ENCODE results near the gene MFSD12.

MFSD12 gene

GRCh38 chr19:3555653-3556422, 1.5 kb downstream of the MFSD12 start:
- ATAC-seq: no peak
- TF ChIP-seq ISL1 (CRISPR knock-in tag; IDR thresholded peaks at IDR 0.05) (no peak), ZNF8 (CRISPR knock-in tag; IDR thresholded peaks at IDR 0.05) (no peak), OSR1 (CRISPR knock-in tag; IDR thresholded peaks at IDR 0.05) (no peak), ZNF565 (CRISPR knock-in tag; conservative IDR thresholded peaks at IDR 0.05; ENCODE audit: low read depth) (no peak), PATZ1 (CRISPR knock-in tag; IDR thresholded peaks at IDR 0.05; ENCODE audit: borderline replicate concordance) (no peak), ZNF70 (CRISPR knock-in tag; IDR thresholded peaks at IDR 0.05) (no peak), ZFP30 (CRISPR knock-in tag; IDR thresholded peaks at IDR 0.05) (no peak), ESRRG (CRISPR knock-in tag; IDR thresholded peaks at IDR 0.05) (no peak), POU6F1 (CRISPR knock-in tag; IDR thresholded peaks at IDR 0.05; ENCODE audit: borderline replicate concordance, low read depth) (no peak), RARB (CRISPR knock-in tag; IDR thresholded peaks at IDR 0.05) (no peak), PPARA (CRISPR knock-in tag; IDR thresholded peaks at IDR 0.05; ENCODE audit: borderline replicate concordance) (no peak), TSHZ2 (CRISPR knock-in tag; IDR thresholded peaks at IDR 0.05) (no peak)

GRCh38 chr19:3554254-3555083, 2.9 kb downstream of the MFSD12 start:
- TF ChIP-seq SNAI2 (CRISPR knock-in tag; IDR thresholded peaks at IDR 0.05) (no peak), ISL1 (CRISPR knock-in tag; IDR thresholded peaks at IDR 0.05) (no peak), POU6F1 (CRISPR knock-in tag; IDR thresholded peaks at IDR 0.05; ENCODE audit: borderline replicate concordance, low read depth) (no peak), ZFP30 (CRISPR knock-in tag; IDR thresholded peaks at IDR 0.05) (no peak), ZNF70 (CRISPR knock-in tag; IDR thresholded peaks at IDR 0.05) (no peak), PATZ1 (CRISPR knock-in tag; IDR thresholded peaks at IDR 0.05; ENCODE audit: borderline replicate concordance) (no peak), ARNTL (CRISPR knock-in tag; IDR thresholded peaks at IDR 0.05; ENCODE audit: borderline replicate concordance, low read depth) (no peak), RARB (CRISPR knock-in tag; IDR thresholded peaks at IDR 0.05) (no peak), OSR1 (CRISPR knock-in tag; IDR thresholded peaks at IDR 0.05) (no peak), TSHZ2 (CRISPR knock-in tag; IDR thresholded peaks at IDR 0.05) (no peak), TOX (CRISPR knock-in tag; IDR thresholded peaks at IDR 0.05; ENCODE audit: borderline replicate concordance) (no peak), PPARA (CRISPR knock-in tag; IDR thresholded peaks at IDR 0.05; ENCODE audit: borderline replicate concordance) (no peak)
- TF ChIP-seq, protein P1, sequence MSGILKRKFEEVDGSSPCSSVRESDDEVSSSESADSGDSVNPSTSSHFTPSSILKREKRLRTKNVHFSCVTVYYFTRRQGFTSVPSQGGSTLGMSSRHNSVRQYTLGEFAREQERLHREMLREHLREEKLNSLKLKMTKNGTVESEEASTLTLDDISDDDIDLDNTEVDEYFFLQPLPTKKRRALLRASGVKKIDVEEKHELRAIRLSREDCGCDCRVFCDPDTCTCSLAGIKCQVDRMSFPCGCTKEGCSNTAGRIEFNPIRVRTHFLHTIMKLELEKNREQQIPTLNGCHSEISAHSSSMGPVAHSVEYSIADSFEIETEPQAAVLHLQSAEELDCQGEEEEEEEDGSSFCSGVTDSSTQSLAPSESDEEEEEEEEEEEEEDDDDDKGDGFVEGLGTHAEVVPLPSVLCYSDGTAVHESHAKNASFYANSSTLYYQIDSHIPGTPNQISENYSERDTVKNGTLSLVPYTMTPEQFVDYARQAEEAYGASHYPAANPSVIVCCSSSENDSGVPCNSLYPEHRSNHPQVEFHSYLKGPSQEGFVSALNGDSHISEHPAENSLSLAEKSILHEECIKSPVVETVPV (CRISPR knock-in tag; IDR thresholded peaks at IDR 0.05): no peak
- TF ChIP-seq, protein P2, sequence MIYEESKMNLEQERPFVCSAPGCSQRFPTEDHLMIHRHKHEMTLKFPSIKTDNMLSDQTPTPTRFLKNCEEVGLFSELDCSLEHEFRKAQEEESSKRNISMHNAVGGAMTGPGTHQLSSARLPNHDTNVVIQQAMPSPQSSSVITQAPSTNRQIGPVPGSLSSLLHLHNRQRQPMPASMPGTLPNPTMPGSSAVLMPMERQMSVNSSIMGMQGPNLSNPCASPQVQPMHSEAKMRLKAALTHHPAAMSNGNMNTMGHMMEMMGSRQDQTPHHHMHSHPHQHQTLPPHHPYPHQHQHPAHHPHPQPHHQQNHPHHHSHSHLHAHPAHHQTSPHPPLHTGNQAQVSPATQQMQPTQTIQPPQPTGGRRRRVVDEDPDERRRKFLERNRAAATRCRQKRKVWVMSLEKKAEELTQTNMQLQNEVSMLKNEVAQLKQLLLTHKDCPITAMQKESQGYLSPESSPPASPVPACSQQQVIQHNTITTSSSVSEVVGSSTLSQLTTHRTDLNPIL (CRISPR knock-in tag; IDR thresholded peaks at IDR 0.05; ENCODE audit: low read depth): no peak
- ATAC-seq: no peak

Measured in SK-N-SH treated with all-trans-retinoic acid at 6 μM for 48 hours (cell line).